Neural cell (in vitro differentiated cells): ENCODE results near the gene RAET1G. TPM values are rescaled to one million over a fixed set of nuclear protein-coding genes. Genes with fewer than 3 reads are reported as not detected.

ENCODE experiments used
- H2AFZ ChIP-seq: fragments of 200-600, 300-800 bp; sonication (generic), shearing (Covaris generic); 2 replicates; pipeline ENCODE4 v1.6.0; 2014; ENCODE audit warnings: low read depth, mild to moderate bottlenecking, antibody characterized with exemption, low read length, moderate library complexity
- H3F3A ChIP-seq: fragments of 200-600 bp; shearing (Covaris generic); 2 replicates; pipeline ENCODE4 v1.6.1; 2016; ENCODE audit warnings: mild to moderate bottlenecking, moderate library complexity, mixed read lengths, antibody characterized with exemption, low read length; ENCODE audit not compliant: insufficient read depth, poor library complexity, severe bottlenecking
- H3K27ac ChIP-seq: fragments of 200-600, 300-800 bp; sonication (generic), shearing (Covaris generic); 2 replicates; pipeline ENCODE4 v1.5.1; 2014; ENCODE audit warnings: mild to moderate bottlenecking, low read length, moderate library complexity
- H3K27me3 ChIP-seq: fragments of 300-800, 200-600 bp; sonication (generic), shearing (Covaris generic); 2 replicates; pipeline ENCODE4 v1.6.0; 2014; ENCODE audit warnings: mild to moderate bottlenecking, low read depth, low read length, moderate library complexity; ENCODE audit not compliant: insufficient read depth
- H3K36me3 ChIP-seq: fragments of 300-800, 200-600 bp; sonication (generic), shearing (Covaris generic); 2 replicates; pipeline ENCODE4 v1.5.1; 2014; ENCODE audit warnings: mild to moderate bottlenecking, antibody characterized with exemption, low read length, moderate library complexity; ENCODE audit not compliant: insufficient read depth
- H3K4me2 ChIP-seq: fragments of 300-800, 200-600 bp; sonication (generic), shearing (Covaris generic); 2 replicates; pipeline ENCODE4 v1.6.0; 2014; ENCODE audit warnings: mild to moderate bottlenecking, low read length
- H3K4me3 ChIP-seq: fragments of 300-800, 200-600 bp; sonication (generic), shearing (Covaris generic); 2 replicates; pipeline ENCODE4 v1.5.1; 2014; ENCODE audit warnings: mild to moderate bottlenecking, low read length, moderate library complexity
- H3K79me2 ChIP-seq: fragments of 200-600 bp; shearing (Covaris generic); replicated peaks from 2 replicates; pipeline ENCODE4 v1.6.0; 2014; ENCODE audit warnings: mild to moderate bottlenecking, low read length, moderate library complexity; ENCODE audit not compliant: insufficient read depth
- H3K9ac ChIP-seq: fragments of 300-800, 200-600 bp; sonication (generic), shearing (Covaris generic); 2 replicates; pipeline ENCODE4 v1.6.1; 2016; ENCODE audit warnings: mild to moderate bottlenecking, low read length, mixed read lengths
- H3K9me2 ChIP-seq: fragments of 200-600 bp; shearing (Covaris generic); 2 replicates; pipeline ENCODE4 v1.6.1; 2016; ENCODE audit warnings: mild to moderate bottlenecking, low read length, mixed read lengths; ENCODE audit not compliant: insufficient read depth
- H3K9me3 ChIP-seq: fragments of 200-600, 300-800 bp; sonication (generic), shearing (Covaris generic); 2 replicates; pipeline ENCODE4 v1.6.1; 2016; ENCODE audit warnings: mild to moderate bottlenecking, mixed run types, low read length, moderate library complexity, mixed read lengths
- H4K20me1 ChIP-seq: fragments of 200-600 bp; shearing (Covaris generic); 2 replicates; pipeline ENCODE4 v1.6.1; 2016; ENCODE audit warnings: mild to moderate bottlenecking, mixed run types; ENCODE audit not compliant: insufficient read depth
- CTCF ChIP-seq: fragments of 450-650 bp; IDR thresholded peaks from 2 replicates; pipeline ENCODE4 v1.5.1; 2014; ENCODE audit warnings: antibody characterized with exemption, mild to moderate bottlenecking, moderate library complexity; ENCODE audit not compliant: poor library complexity, severe bottlenecking
- EP300 ChIP-seq: fragments of 450-650 bp; conservative IDR thresholded peaks from 2 replicates; pipeline ENCODE4 v1.6.1; 2014; ENCODE audit warnings: antibody characterized with exemption, mild to moderate bottlenecking, moderate library complexity; ENCODE audit not compliant: poor library complexity, severe bottlenecking
- EZH2 ChIP-seq: fragments of 200-600, 300-800 bp; shearing (Covaris generic), sonication (generic); IDR thresholded peaks from 2 replicates; pipeline ENCODE4 v1.6.1; 2014; ENCODE audit warnings: antibody characterized with exemption, low read length, borderline replicate concordance, mild to moderate bottlenecking; ENCODE audit not compliant: insufficient read depth, poor library complexity, severe bottlenecking
- MXI1 ChIP-seq: fragments of 450-650 bp; conservative IDR thresholded peaks from 2 replicates; pipeline ENCODE4 v1.6.1; 2014; ENCODE audit warnings: antibody characterized with exemption, mild to moderate bottlenecking; ENCODE audit not compliant: poor library complexity, severe bottlenecking
- POLR2AphosphoS5 ChIP-seq: IDR thresholded peaks from 2 replicates; pipeline ENCODE4 v1.6.1; 2012
- RAD21 ChIP-seq: fragments of 450-650 bp; conservative IDR thresholded peaks from 2 replicates; pipeline ENCODE4 v1.6.1; 2014; ENCODE audit warnings: antibody characterized with exemption, mild to moderate bottlenecking, moderate library complexity
- REST ChIP-seq: IDR thresholded peaks from 2 replicates; pipeline ENCODE4 v1.6.1; 2012; ENCODE audit warnings: borderline replicate concordance
- SMC3 ChIP-seq: fragments of 450-650 bp; conservative IDR thresholded peaks from 2 replicates; pipeline ENCODE4 v1.6.1; 2014; ENCODE audit warnings: antibody characterized with exemption, mild to moderate bottlenecking, moderate library complexity; ENCODE audit not compliant: poor library complexity
- TAF1 ChIP-seq: IDR thresholded peaks from 2 replicates; pipeline ENCODE4 v1.6.1; 2012; ENCODE audit warnings: low read depth
- polyA plus RNA-seq: library from polyadenylated mRNA; depleted of rRNA; stranded (reverse); fragments of >200 nt; gene quantifications from 2 replicates; pipeline ENCODE4 v1.2.3, GENCODE V29; 2014

Gene RAET1G
- polyA plus RNA-seq, 1 donor from 2014 or later, result not detected

GRCh38 chr6:149935668-149936067 lies 12.7 kb upstream of the RAET1G start:
- H3K27ac ChIP-seq, result no peak overlapping the region
- no peak overlapping the region for H3K4me2 ChIP-seq
- no peaks in the 10 kb centered on the region for H3K36me3 ChIP-seq
- H3K9me2 ChIP-seq, result no peaks in the 10 kb centered on the region
- H3K9me3 ChIP-seq, result no peaks in the 10 kb centered on the region
- no peaks in the 10 kb centered on the region for H3F3A ChIP-seq
- H2AFZ ChIP-seq, result no peak overlapping the region
- H3K4me3 ChIP-seq, result no peak overlapping the region
- H4K20me1 ChIP-seq, result no peaks in the 10 kb centered on the region
- TF ChIP-seq POLR2AphosphoS5, result no peak
- no peak for TF ChIP-seq MXI1
- no peak for TF ChIP-seq TAF1
- TF ChIP-seq EZH2, result no peak
- TF ChIP-seq CTCF, result no peak
- no peak for TF ChIP-seq SMC3
- TF ChIP-seq EP300, result no peak
- no peak for TF ChIP-seq REST
- TF ChIP-seq RAD21, result no peak
- H3K27me3 ChIP-seq, result peaks cover 90% of the 10 kb centered on the region
- H3K9ac ChIP-seq, result no peak overlapping the region
- no peaks in the 10 kb centered on the region for H3K79me2 ChIP-seq

GRCh38 chr6:149935246-149935645 lies 12.3 kb upstream of the RAET1G start:
- Histone ChIP-seq H3K27me3 (peaks cover 90% of the 10 kb centered on the region), H3F3A (no peaks in the 10 kb centered on the region), H3K4me3 (no peak overlapping the region), H3K4me2 (no peak overlapping the region), H3K27ac (no peak overlapping the region), H3K79me2 (no peaks in the 10 kb centered on the region), H3K9me3 (no peaks in the 10 kb centered on the region), H3K9me2 (no peaks in the 10 kb centered on the region), H3K9ac (no peak overlapping the region), H4K20me1 (no peaks in the 10 kb centered on the region), H3K36me3 (no peaks in the 10 kb centered on the region), H2AFZ (no peak overlapping the region)
- TF ChIP-seq CTCF, result no peak
- no peak for TF ChIP-seq POLR2AphosphoS5
- no peak for TF ChIP-seq EP300
- TF ChIP-seq REST, result no peak
- TF ChIP-seq MXI1, result no peak
- TF ChIP-seq RAD21, result no peak
